Liver (tissue), 9 donors: ENCODE data around the gene MRPS16. TPM values are rescaled to one million over a fixed set of nuclear protein-coding genes. Genes with fewer than 3 reads are reported as not detected.

ENCODE experiments used
- DNase-seq: peaks from one replicate; pipeline ENCODE4 v3.0.0-alpha.2; 2017; ENCODE audit warnings: low spot score
- H3K27ac ChIP-seq, 2 donors: one replicate each; pipeline ENCODE4 v1.7.0; 2013; ENCODE audit warnings: inconsistent platforms in 2 of 2, low read length in 2 of 2, control low read depth in 1 of 2, low read depth in 1 of 2, mild to moderate bottlenecking in 1 of 2
- H3K27me3 ChIP-seq, 4 donors: one replicate each; pipeline versions ENCODE4 v1.6.1 to v1.7.0; 2013; ENCODE audit warnings: low read length in 3 of 4, inconsistent platforms in 1 of 4, mild to moderate bottlenecking in 1 of 4, moderate library complexity in 1 of 4; ENCODE audit not compliant: control insufficient read depth in 4 of 4, insufficient read depth in 4 of 4
- H3K36me3 ChIP-seq, 4 donors: one replicate each; pipeline versions ENCODE4 v1.6.1 to v1.7.0; 2013; ENCODE audit warnings: low read length in 3 of 4, mild to moderate bottlenecking in 3 of 4, low read depth in 1 of 4, moderate library complexity in 1 of 4; ENCODE audit not compliant: control insufficient read depth in 4 of 4, insufficient read depth in 3 of 4
- H3K4me1 ChIP-seq, 4 donors: one replicate each; pipeline versions ENCODE4 v1.6.1 to v1.7.0; 2013; ENCODE audit warnings: low read length in 3 of 4, mild to moderate bottlenecking in 3 of 4, moderate library complexity in 1 of 4; ENCODE audit not compliant: control insufficient read depth in 4 of 4, insufficient read depth in 4 of 4
- H3K4me3 ChIP-seq, 3 donors: one replicate each; pipeline versions ENCODE4 v1.6.1 to v1.7.0; 2013; ENCODE audit warnings: low read length in 3 of 3, control low read depth in 1 of 3, low read depth in 1 of 3, mild to moderate bottlenecking in 1 of 3
- H3K9ac ChIP-seq, 2 donors: one replicate each; pipeline ENCODE4 v1.7.0; 2013; ENCODE audit warnings: low read length in 2 of 2, mild to moderate bottlenecking in 2 of 2, moderate library complexity in 2 of 2, control low read depth in 1 of 2, low read depth in 1 of 2
- H3K9me3 ChIP-seq, 4 donors: one replicate each; pipeline versions ENCODE4 v1.6.1 to v1.7.0; 2013; ENCODE audit warnings: low read length in 3 of 4; ENCODE audit not compliant: control insufficient read depth in 4 of 4
- EGR1 ChIP-seq, 2 donors: IDR thresholded peaks; 2 replicates each; pipeline ENCODE4 v1.6.1; 2016 to 2018; ENCODE audit warnings: antibody characterized with exemption in 2 of 2, low read depth in 2 of 2
- FOXA1 ChIP-seq: IDR thresholded peaks from 2 replicates; pipeline ENCODE4 v1.6.1; 2016; ENCODE audit warnings: antibody characterized with exemption
- FOXA2 ChIP-seq: IDR thresholded peaks from 2 replicates; pipeline ENCODE4 v1.6.1; 2016; ENCODE audit warnings: antibody characterized with exemption
- GABPA ChIP-seq, 2 donors: IDR thresholded peaks in 1 of 2; conservative IDR thresholded peaks in 1 of 2; 2 replicates each; pipeline ENCODE4 v1.6.1; 2016; ENCODE audit warnings: antibody characterized with exemption in 2 of 2, mild to moderate bottlenecking in 1 of 2, moderate library complexity in 1 of 2
- HNF4A ChIP-seq, 2 donors: conservative IDR thresholded peaks; 2 replicates each; pipeline ENCODE4 v1.6.1; 2016; ENCODE audit warnings: antibody characterized with exemption in 2 of 2, mild to moderate bottlenecking in 2 of 2
- HNF4G ChIP-seq: IDR thresholded peaks from 2 replicates; pipeline ENCODE4 v1.6.1; 2016; ENCODE audit warnings: antibody characterized with exemption
- JUND ChIP-seq, 2 donors: IDR thresholded peaks; 2 replicates each; pipeline ENCODE4 v1.6.1; 2016; ENCODE audit warnings: antibody characterized with exemption in 2 of 2
- NR2F2 ChIP-seq: IDR thresholded peaks from 2 replicates; pipeline ENCODE4 v1.6.1; 2016; ENCODE audit warnings: antibody characterized with exemption
- RAD21 ChIP-seq, 2 donors: IDR thresholded peaks; 2 replicates each; pipeline ENCODE4 v1.6.1; 2016; ENCODE audit warnings: antibody characterized with exemption in 2 of 2, mild to moderate bottlenecking in 2 of 2
- RXRA ChIP-seq, 2 donors: IDR thresholded peaks; 2 replicates each; pipeline ENCODE4 v1.6.1; 2017 to 2018; ENCODE audit warnings: antibody characterized with exemption in 2 of 2, mild to moderate bottlenecking in 1 of 2
- TAF1 ChIP-seq: conservative IDR thresholded peaks from 2 replicates; pipeline ENCODE4 v1.6.1; 2016; ENCODE audit warnings: antibody characterized with exemption, mild to moderate bottlenecking
- YY1 ChIP-seq: IDR thresholded peaks from 2 replicates; pipeline ENCODE4 v1.6.1; 2016; ENCODE audit warnings: antibody characterized with exemption, mild to moderate bottlenecking
- WGBS: extraction: QIAGEN DNeasy Blood & Tissue Kit; methylation state at CpG from one replicate; pipeline ENCODE4 v1.1.7; 2013; 5-methylcytosine and 5-hydroxymethylcytosine counted together
- polyA plus RNA-seq, 2 donors: library from polyadenylated mRNA; stranded (reverse) in 1 of 2; unstranded in 1 of 2; fragments of 200-250 nt in 1 of 2; fragments of >200 nt in 1 of 2; fragmentation: Nextera tagmentation in 1 of 2; extraction: Ambion mirVana in 1 of 2; gene quantifications; one replicate each; pipeline versions ENCODE4 v1.2.1 to v1.2.3, GENCODE V29; 2013 to 2015
- total RNA-seq, 2 donors: library from RNA; depleted of rRNA; stranded (reverse); fragments of >200 nt; gene quantifications; one replicate each; pipeline ENCODE4 v1.2.3, GENCODE V29; 2014
- TF ChIP-seq, protein P1 (sequence below): fragments of 150-350 bp; IDR thresholded peaks from 2 replicates; pipeline ENCODE4 v1.5.1; 2017; ENCODE audit warnings: improper control_type of control experiment, low read depth, low read length; ENCODE audit not compliant: missing input control
- TF ChIP-seq, protein P2 (sequence below): IDR thresholded peaks from 2 replicates; pipeline ENCODE4 v1.6.1; 2016; ENCODE audit warnings: antibody characterized with exemption, mild to moderate bottlenecking
- TF ChIP-seq, protein P3 (sequence below): IDR thresholded peaks from 2 replicates; pipeline ENCODE4 v1.6.1; 2016; ENCODE audit warnings: antibody characterized with exemption
- TF ChIP-seq, protein P4 (sequence below): IDR thresholded peaks from 2 replicates; pipeline ENCODE4 v1.6.1; 2016; ENCODE audit warnings: antibody characterized with exemption
- TF ChIP-seq, protein P5 (sequence below): IDR thresholded peaks from 2 replicates; pipeline ENCODE4 v1.6.1; 2016; ENCODE audit warnings: antibody characterized with exemption
- donor health status: healthy.
- donor health status: healthy.
- donor health status: healthy.
- donor health status: healthy.
- donor health status: healthy.

The MRPS16 gene
- total and polyA plus RNA-seq, 4 donors: 34.2 to 87.5 (median 48.3) TPM

DNA sequence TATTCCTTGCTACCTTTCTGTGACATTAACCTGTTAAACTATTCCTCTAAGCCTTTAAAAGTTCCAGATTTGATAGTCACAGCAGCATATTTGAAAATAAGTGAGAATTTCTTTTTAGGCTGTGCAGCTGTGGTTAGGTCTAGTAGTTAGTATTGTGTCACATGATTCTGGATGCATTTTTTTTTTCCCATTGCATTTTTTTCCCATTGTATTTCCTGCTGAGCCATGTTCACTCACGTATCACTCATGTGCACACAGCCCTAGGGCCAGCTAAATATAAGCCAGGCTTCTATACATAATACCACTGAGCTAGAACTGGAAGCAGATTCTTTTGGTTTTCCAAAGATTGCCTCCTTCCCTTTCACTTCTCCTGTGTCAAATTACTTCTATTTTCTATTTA lies 42.7 kb downstream of the MRPS16 start:
- TF ChIP-seq, protein P1, sequence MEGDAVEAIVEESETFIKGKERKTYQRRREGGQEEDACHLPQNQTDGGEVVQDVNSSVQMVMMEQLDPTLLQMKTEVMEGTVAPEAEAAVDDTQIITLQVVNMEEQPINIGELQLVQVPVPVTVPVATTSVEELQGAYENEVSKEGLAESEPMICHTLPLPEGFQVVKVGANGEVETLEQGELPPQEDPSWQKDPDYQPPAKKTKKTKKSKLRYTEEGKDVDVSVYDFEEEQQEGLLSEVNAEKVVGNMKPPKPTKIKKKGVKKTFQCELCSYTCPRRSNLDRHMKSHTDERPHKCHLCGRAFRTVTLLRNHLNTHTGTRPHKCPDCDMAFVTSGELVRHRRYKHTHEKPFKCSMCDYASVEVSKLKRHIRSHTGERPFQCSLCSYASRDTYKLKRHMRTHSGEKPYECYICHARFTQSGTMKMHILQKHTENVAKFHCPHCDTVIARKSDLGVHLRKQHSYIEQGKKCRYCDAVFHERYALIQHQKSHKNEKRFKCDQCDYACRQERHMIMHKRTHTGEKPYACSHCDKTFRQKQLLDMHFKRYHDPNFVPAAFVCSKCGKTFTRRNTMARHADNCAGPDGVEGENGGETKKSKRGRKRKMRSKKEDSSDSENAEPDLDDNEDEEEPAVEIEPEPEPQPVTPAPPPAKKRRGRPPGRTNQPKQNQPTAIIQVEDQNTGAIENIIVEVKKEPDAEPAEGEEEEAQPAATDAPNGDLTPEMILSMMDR: no peak
- TF ChIP-seq, protein P2, sequence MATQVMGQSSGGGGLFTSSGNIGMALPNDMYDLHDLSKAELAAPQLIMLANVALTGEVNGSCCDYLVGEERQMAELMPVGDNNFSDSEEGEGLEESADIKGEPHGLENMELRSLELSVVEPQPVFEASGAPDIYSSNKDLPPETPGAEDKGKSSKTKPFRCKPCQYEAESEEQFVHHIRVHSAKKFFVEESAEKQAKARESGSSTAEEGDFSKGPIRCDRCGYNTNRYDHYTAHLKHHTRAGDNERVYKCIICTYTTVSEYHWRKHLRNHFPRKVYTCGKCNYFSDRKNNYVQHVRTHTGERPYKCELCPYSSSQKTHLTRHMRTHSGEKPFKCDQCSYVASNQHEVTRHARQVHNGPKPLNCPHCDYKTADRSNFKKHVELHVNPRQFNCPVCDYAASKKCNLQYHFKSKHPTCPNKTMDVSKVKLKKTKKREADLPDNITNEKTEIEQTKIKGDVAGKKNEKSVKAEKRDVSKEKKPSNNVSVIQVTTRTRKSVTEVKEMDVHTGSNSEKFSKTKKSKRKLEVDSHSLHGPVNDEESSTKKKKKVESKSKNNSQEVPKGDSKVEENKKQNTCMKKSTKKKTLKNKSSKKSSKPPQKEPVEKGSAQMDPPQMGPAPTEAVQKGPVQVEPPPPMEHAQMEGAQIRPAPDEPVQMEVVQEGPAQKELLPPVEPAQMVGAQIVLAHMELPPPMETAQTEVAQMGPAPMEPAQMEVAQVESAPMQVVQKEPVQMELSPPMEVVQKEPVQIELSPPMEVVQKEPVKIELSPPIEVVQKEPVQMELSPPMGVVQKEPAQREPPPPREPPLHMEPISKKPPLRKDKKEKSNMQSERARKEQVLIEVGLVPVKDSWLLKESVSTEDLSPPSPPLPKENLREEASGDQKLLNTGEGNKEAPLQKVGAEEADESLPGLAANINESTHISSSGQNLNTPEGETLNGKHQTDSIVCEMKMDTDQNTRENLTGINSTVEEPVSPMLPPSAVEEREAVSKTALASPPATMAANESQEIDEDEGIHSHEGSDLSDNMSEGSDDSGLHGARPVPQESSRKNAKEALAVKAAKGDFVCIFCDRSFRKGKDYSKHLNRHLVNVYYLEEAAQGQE: no peak
- TF ChIP-seq HNF4A (conservative IDR thresholded peaks at IDR 0.05) (no peak), GABPA (IDR thresholded peaks at IDR 0.05 in 1 of 2, conservative IDR thresholded peaks at IDR 0.05 in 1 of 2) (no peak), FOXA1 (no peak), FOXA2 (no peak), TAF1 (no peak), JUND (IDR thresholded peaks at IDR 0.05) (no peak), HNF4G (no peak), YY1 (no peak), RAD21 (IDR thresholded peaks at IDR 0.05) (no peak), NR2F2 (no peak)
- TF ChIP-seq, protein P3, sequence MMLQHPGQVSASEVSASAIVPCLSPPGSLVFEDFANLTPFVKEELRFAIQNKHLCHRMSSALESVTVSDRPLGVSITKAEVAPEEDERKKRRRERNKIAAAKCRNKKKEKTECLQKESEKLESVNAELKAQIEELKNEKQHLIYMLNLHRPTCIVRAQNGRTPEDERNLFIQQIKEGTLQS: no peak
- TF ChIP-seq, protein P4, sequence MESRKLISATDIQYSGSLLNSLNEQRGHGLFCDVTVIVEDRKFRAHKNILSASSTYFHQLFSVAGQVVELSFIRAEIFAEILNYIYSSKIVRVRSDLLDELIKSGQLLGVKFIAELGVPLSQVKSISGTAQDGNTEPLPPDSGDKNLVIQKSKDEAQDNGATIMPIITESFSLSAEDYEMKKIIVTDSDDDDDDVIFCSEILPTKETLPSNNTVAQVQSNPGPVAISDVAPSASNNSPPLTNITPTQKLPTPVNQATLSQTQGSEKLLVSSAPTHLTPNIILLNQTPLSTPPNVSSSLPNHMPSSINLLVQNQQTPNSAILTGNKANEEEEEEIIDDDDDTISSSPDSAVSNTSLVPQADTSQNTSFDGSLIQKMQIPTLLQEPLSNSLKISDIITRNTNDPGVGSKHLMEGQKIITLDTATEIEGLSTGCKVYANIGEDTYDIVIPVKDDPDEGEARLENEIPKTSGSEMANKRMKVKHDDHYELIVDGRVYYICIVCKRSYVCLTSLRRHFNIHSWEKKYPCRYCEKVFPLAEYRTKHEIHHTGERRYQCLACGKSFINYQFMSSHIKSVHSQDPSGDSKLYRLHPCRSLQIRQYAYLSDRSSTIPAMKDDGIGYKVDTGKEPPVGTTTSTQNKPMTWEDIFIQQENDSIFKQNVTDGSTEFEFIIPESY: no peak
- WGBS: 72% methylated on average over 1 of the region's 1 CpG
- Histone ChIP-seq H3K27ac (no peak overlapping the region), H3K9ac (no peak overlapping the region), H3K36me3 (peaks cover 0 to 8% (median 0%) of the 10 kb centered on the region in 4 donors), H3K27me3 (no peaks in the 10 kb centered on the region), H3K9me3 (no peaks in the 10 kb centered on the region), H3K4me1 (peaks cover 0 to 15% (median 14%) of the 10 kb centered on the region in 4 donors), H3K4me3 (no peak overlapping the region)
- no peak for DNase-seq

DNA sequence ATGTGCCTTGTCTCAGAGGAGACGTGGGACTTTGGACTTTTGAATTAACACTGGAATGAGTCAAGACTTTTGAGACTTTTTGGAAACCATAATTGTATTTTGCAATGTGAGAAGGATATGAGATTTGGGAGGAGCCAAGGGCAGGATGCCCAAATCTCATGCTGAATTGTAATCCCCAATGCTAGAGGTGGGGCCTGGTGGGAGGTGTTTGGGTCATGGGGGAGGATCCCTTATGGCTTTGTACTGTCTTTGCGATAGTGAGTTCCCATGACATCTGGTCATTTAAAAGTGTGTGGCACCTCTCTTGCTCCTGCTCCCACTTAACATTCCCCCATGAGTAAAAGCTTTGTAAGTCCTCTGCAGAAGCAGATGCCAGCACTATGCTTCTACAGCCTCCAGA lies 44.6 kb downstream of the MRPS16 start:
- 97% methylated on average over 2 of the region's 2 CpGs for WGBS
- H3K36me3 ChIP-seq: peaks cover 0 to 8% (median 0%) of the 10 kb centered on the region in 4 donors
- H3K27ac ChIP-seq: no peak overlapping the region
- no peaks in the 10 kb centered on the region for H3K9me3 ChIP-seq
- no peak overlapping the region for H3K9ac ChIP-seq
- H3K4me3 ChIP-seq: no peak overlapping the region
- H3K4me1 ChIP-seq: peaks cover 0 to 15% (median 14%) of the 10 kb centered on the region in 4 donors
- DNase-seq: no peak
- no peaks in the 10 kb centered on the region for H3K27me3 ChIP-seq
- TF ChIP-seq, protein P4: no peak
- no peak for TF ChIP-seq HNF4A (conservative IDR thresholded peaks at IDR 0.05)
- no peak for TF ChIP-seq HNF4G
- TF ChIP-seq RXRA (IDR thresholded peaks at IDR 0.05): no peak
- TF ChIP-seq, protein P2: no peak
- TF ChIP-seq JUND (IDR thresholded peaks at IDR 0.05): no peak
- no peak for TF ChIP-seq EGR1 (IDR thresholded peaks at IDR 0.05; ENCODE audit: low read depth in 2 of 2)
- no peak for TF ChIP-seq NR2F2
- TF ChIP-seq FOXA1: no peak
- TF ChIP-seq YY1: no peak
- no peak for TF ChIP-seq FOXA2
- no peak for TF ChIP-seq RAD21 (IDR thresholded peaks at IDR 0.05)
- TF ChIP-seq, protein P5, sequence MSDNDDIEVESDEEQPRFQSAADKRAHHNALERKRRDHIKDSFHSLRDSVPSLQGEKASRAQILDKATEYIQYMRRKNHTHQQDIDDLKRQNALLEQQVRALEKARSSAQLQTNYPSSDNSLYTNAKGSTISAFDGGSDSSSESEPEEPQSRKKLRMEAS: no peak
- no peak for TF ChIP-seq TAF1
- TF ChIP-seq GABPA (IDR thresholded peaks at IDR 0.05 in 1 of 2, conservative IDR thresholded peaks at IDR 0.05 in 1 of 2): no peak
